Measurements from ENCODE around the gene PGF.

The PGF gene

DNA sequence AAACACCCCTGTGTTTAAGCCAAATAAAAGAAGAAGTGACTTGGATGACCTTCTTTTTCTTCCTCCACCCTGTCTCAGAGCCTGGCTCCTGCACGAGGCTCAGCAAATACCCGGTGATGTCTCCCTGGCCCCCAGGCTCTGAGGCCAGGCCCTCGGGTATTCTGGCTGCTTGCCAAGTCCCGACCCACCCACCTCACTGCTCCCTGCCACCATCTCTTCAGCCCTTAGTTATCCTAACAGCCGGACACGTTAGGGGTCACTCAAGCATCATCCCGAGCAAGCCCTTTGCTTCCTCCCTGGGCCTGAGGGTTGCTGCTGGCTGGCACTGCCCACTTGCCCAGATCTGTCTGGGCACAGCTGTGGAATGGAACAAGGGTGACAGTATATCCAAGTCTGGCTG, 39.6 kb downstream of the PGF start:
- DNase-seq, result no peak

GRCh38 chr14:74915426-74915825, 40.0 kb downstream of the PGF start:
- DNase-seq, result no peak

DNA sequence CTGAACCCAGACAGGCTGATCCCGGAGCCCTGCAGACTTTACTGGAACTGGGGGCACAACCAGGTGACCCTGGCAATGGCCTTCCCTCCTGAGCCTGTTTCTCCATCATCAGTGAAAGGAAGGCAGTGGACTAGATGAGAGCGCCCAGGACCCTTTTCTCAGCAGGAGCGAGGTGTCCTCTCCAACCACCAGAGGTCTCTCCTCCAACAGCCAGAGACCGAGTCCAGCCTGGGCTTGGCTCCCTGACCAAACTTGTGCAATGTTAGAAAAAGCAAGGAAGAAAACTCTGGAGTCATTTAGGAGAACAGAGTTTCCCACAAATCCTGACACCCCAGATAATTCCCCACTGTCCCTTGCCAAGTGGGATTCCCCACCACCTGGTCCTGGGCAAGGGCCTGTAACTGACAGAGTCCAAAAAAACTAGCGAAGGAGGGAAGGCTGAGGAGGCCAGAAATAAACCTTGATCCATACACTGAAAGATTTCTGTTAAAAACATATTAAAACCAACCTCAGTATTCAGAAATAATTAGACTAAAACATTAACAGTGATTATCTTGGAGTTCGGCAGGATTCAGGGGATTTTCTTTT, 41.3 kb downstream of the PGF start:
- peak; percentile 8 for DNase-seq

- no peak for DNase-seq
Observed at GRCh38 chr14:74913393-74913910, 41.9 kb downstream of the PGF start.

GRCh38 chr14:74912801-74913200, 42.6 kb downstream of the PGF start:
- no peak for DNase-seq

DNA sequence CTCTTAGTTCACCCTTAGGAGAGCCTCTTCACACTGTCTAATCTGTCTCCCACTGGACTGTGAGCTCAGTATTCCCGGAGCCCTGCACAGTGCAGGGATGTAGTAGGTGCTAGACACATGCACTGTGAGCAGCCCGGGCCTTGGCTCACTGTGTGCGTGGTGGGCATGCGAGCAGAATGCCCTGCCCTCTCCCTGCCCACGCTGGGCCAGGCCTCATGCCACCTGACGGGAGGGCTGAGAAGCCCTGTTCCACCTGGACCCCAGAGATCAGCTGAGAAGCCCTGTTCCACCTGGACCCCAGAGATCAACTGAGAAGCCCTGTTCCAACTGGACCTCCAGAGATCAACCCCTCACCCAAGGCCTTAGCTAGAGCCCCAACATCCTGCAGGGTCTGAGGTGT, 43.3 kb downstream of the PGF start:
- DNase-seq, result no peak

DNA sequence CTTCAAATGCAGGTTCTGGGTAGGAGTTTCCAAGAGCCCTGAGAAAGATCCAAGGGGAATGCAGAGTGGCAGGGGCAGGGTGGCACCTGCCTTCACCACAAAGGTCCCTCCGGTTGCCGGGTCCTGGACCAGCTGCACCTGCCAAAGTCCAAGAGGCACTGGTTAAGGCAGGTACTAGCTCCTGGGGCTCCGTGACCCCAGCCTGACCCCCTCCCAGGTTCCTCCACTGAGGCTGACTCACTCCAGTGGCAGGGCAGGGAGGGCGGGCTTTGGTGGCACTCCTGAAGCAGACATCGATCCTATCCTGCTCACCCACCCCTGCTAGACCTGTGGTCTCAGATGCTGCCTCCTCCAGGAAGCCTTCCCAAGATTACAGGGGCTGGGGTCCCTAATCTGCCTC, 43.7 kb downstream of the PGF start:
- no peak for DNase-seq

GRCh38 chr14:74911221-74911620, 44.2 kb downstream of the PGF start:
- DNase-seq, result no peak

- no peak for DNase-seq
Observed at GRCh38 chr14:74910556-74910955, 44.8 kb downstream of the PGF start.

GRCh38 chr14:74909911-74910310, 45.5 kb downstream of the PGF start:
- no peak for DNase-seq

- no peak for DNase-seq
Observed at GRCh38 chr14:74909501-74909900, 45.9 kb downstream of the PGF start.

DNA sequence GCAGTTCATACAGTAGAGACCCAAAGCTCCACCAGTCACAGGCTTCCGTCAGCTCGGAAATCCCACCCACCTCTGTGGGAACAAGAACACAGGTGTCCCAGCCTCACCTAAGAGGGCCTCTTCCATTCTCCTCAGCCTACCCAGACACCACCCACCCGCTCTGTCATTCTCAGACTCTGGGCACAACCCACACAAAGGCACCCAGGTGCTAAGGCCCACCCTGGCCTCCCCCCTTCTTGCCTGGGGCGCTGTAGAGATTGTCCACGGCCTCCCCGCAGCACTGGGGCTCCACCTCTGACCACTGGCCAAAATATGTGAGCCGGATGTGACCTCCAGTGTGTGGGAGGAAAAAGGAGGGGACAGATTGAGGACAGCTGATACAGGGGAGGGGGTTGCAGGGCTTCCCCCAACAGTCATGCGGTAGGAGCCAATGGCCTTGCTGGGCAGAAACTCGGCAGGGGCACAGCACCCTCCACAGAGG, 46.5 kb downstream of the PGF start:
- no peak for DNase-seq

DNA sequence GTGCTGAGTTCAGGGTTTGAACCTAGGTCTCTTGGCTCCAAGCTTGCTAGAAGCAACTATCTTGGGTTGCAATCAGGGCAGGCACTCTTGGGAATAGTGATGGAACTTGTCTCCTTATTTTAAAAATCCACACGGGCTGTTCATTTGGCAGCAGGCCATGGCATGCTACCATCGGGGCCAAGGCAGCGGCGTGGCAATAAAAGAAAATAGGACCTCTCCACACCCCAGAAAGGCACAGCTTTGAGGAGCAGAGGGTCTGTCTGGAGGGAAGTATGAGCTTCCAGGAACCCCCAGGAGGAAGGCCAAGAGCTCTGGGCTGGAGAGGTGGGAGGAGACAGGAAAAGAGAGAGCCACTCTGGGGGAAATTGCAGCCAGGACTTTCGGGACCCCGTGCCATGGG, 47.7 kb downstream of the PGF start:
- DNase-seq, result no peak

- no peak for DNase-seq
Observed at GRCh38 chr14:74906925-74907521, 48.4 kb downstream of the PGF start.

DNA sequence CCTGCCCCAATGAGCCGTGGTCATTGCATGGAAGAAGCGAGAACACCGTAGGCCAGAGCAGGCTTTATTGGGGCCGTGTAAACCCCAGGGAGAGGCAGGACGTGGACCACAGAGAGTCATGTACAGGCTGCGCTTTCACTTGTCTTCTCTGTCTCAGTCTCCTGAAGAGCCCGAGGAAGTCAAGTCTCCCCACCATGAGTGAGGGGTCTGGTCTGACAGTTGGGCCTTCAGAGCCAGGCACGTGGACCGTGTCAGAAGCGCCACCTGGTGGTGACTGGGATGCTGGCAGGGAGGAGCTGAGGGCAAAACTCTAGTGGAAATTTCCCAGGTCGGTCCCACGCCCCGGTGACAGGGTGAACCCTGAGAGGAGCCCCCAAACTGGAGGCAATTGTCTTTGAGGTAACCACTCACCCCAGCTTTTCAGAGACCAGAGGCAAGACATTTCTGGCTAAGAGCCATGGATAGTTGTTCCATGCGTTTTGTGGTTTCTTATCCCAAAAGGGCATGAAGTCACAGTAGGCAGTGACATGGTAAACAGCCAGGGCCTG, 49.7 kb downstream of the PGF start:
- DNase-seq, result peak; percentile 4

- DNase-seq, result no peak
Observed at GRCh38 chr14:74904635-74905503, 50.5 kb downstream of the PGF start.

GRCh38 chr14:74902941-74903705, 52.3 kb downstream of the PGF start:
- no peak for DNase-seq

GRCh38 chr14:74898694-74899093, 56.7 kb downstream of the PGF start:
- DNase-seq, result no peak

- no peak for DNase-seq
Observed at GRCh38 chr14:74898083-74898482, 57.3 kb downstream of the PGF start.

GRCh38 chr14:74897642-74898041, 57.8 kb downstream of the PGF start:
- no peak for DNase-seq

DNA sequence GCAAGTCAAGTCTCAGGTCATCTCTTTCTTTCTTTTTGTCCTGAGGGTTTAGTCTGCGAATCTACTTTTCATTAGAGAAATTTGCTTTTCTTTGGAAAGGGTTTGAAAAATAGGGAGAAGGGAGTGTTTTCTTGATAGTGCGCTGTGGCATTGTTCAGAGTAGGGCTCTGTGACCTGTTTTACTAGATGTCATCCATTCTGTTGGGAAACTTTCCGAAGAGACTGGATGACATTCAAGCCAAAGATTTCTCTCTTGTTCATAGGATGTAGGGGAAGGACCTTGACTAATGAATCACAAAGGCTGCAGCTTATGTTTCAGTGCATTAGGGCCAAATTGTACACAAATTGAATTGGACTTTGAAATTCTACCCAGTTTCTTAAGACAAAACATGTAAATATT, 59.0 kb downstream of the PGF start:
- no peak for DNase-seq

GRCh38 chr14:74893614-74894091, 61.7 kb downstream of the PGF start:
- no peak for DNase-seq

DNA sequence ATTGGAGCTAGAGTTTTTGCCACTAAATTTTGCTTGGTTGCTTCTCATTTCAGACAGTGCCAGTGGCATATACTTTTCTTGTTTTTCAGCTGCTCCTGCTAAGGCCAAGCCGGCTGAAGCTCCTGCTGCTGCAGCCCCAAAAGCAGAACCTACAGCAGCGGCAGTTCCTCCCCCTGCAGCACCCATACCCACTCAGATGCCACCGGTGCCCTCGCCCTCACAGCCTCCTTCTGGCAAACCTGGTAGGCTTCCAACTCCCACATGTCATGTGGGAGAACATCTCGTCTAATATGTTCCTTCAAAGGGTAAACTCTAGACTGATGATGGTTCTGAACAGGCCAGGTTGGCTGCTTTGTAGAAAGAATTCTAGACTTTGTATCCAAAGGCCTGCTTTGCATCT, 62.7 kb downstream of the PGF start:
- DNase-seq, result no peak

Measured in NCI-H748 treated with DMSO at 0.1 percent for 48 hours (cell line).